SU-DHL-6 (cell line): ENCODE results near the gene INSIG2.

Source experiments
- H2AFZ ChIP-seq: fragments of 200-600 bp; sonication (generic); 2 replicates; pipeline ENCODE4 v1.6.1; 2014; ENCODE audit warnings: low read depth, mild to moderate bottlenecking, moderate library complexity, mixed read lengths, antibody characterized with exemption, low read length; ENCODE audit not compliant: severe bottlenecking
- H3F3A ChIP-seq: fragments of 200-600 bp; shearing (Covaris generic); 2 replicates; pipeline ENCODE4 v1.6.0; 2016; ENCODE audit warnings: antibody characterized with exemption, mild to moderate bottlenecking; ENCODE audit not compliant: insufficient read depth
- H3K27ac ChIP-seq: fragments of 200-600 bp; sonication (generic); 2 replicates; pipeline ENCODE4 v1.5.1; 2016; ENCODE audit warnings: low read depth, mild to moderate bottlenecking, low read length, moderate library complexity, mixed read lengths
- H3K27me3 ChIP-seq: fragments of 200-600 bp; sonication (generic), shearing (Covaris generic); 2 replicates; pipeline ENCODE4 v1.6.0; 2014; ENCODE audit warnings: mild to moderate bottlenecking, low read length
- H3K36me3 ChIP-seq: fragments of 200-600 bp; sonication (generic); 2 replicates; pipeline ENCODE4 v1.6.1; 2014; ENCODE audit warnings: mild to moderate bottlenecking, low read length, mixed read lengths
- H3K4me2 ChIP-seq: fragments of 300-600, 200-600 bp; shearing (Covaris generic), sonication (generic); 2 replicates; pipeline ENCODE4 v1.6.0; 2014; ENCODE audit warnings: low read length, low read depth, mild to moderate bottlenecking; ENCODE audit not compliant: poor library complexity, severe bottlenecking
- H3K4me3 ChIP-seq: fragments of 200-600 bp; sonication (generic); 2 replicates; pipeline ENCODE4 v1.5.1; 2014; ENCODE audit warnings: antibody characterized with exemption, low read length, mild to moderate bottlenecking, mixed read lengths; ENCODE audit not compliant: insufficient read depth, poor library complexity, severe bottlenecking
- H3K79me2 ChIP-seq: fragments of 200-600 bp; sonication (generic); 2 replicates; pipeline ENCODE4 v1.6.1; 2014; ENCODE audit warnings: mild to moderate bottlenecking, low read length, moderate library complexity; ENCODE audit not compliant: insufficient read depth
- H3K9ac ChIP-seq: fragments of 200-600 bp; sonication (generic); 2 replicates; pipeline ENCODE4 v1.7.0; 2014; ENCODE audit warnings: mild to moderate bottlenecking, low read length
- H3K9me2 ChIP-seq: fragments of 200-600 bp; sonication (generic); replicated peaks from 2 replicates; pipeline ENCODE4 v1.6.1; 2014; ENCODE audit warnings: low read length; ENCODE audit not compliant: insufficient read depth
- H3K9me3 ChIP-seq: fragments of 200-600 bp; sonication (generic); 2 replicates; pipeline ENCODE4 v1.6.1; 2014; ENCODE audit warnings: low read length, mixed read lengths; ENCODE audit not compliant: insufficient read depth
- H4K20me1 ChIP-seq: fragments of 200-600 bp; sonication (generic); 2 replicates; pipeline ENCODE4 v1.6.1; 2014; ENCODE audit warnings: low read depth, mild to moderate bottlenecking, antibody characterized with exemption, low read length, moderate library complexity, mixed read lengths
- CTCF ChIP-seq: fragments of 200-600 bp; sonication (generic); IDR thresholded peaks from one replicate; pipeline ENCODE4 v1.5.1; 2017; ENCODE audit warnings: antibody characterized with exemption, mild to moderate bottlenecking, low read length, moderate library complexity; ENCODE audit not compliant: insufficient read depth, poor library complexity, severe bottlenecking
- EZH2phosphoT487 ChIP-seq: fragments of 200-600 bp; sonication (generic), shearing (Covaris generic); conservative IDR thresholded peaks from 2 replicates; pipeline ENCODE4 v1.6.1; 2018; ENCODE audit warnings: mild to moderate bottlenecking, antibody characterized with exemption, low read length, moderate library complexity, mixed read lengths

The INSIG2 gene

GRCh38 chr2:118088051-118089024 lies at the start of gene INSIG2:
INSIG2 (plus strand) TSS chr2:118088471; CDS start chr2:118096557, 8,086 bp downstream.
- peaks cover 44% of the 10 kb centered on the region for H3K79me2 ChIP-seq
- TF ChIP-seq CTCF, result no peak
- TF ChIP-seq EZH2phosphoT487, result no peak
- peak within 1 kb of the TSS; percentile 53 for H3K27ac ChIP-seq

GRCh38 chr2:118040891-118041290 lies 47.4 kb upstream of the INSIG2 start:
- Histone ChIP-seq H3F3A (no peaks in the 10 kb centered on the region), H3K4me3 (no peak overlapping the region), H3K9me3 (no peaks in the 10 kb centered on the region), H3K9ac (no peak overlapping the region), H4K20me1 (no peaks in the 10 kb centered on the region), H3K27me3 (no peaks in the 10 kb centered on the region), H3K79me2 (no peaks in the 10 kb centered on the region), H3K36me3 (no peaks in the 10 kb centered on the region), H3K27ac (no peak overlapping the region), H3K9me2 (no peaks in the 10 kb centered on the region), H2AFZ (no peak overlapping the region), H3K4me2 (no peak overlapping the region)
- TF ChIP-seq CTCF (no peak), EZH2phosphoT487 (no peak)

More at GRCh38 chr2:118088051-118089024, at the start of gene INSIG2:
- Histone ChIP-seq H3K9ac (peak within 1 kb of the TSS; percentile 94), H3K9me2 (no peaks in the 10 kb centered on the region), H2AFZ (peak within 1 kb of the TSS; percentile 93), H3K4me2 (peak within 1 kb of the TSS; percentile 97), H4K20me1 (peaks cover 25% of the 10 kb centered on the region), H3K4me3 (peak within 1 kb of the TSS; percentile 99), H3K27me3 (no peaks in the 10 kb centered on the region), H3F3A (0 out of 2 replicates have a peak, but pooled peaks cover 8% of the 10 kb centered on the region), H3K9me3 (no peaks in the 10 kb centered on the region), H3K36me3 (no peaks in the 10 kb centered on the region)

- Histone ChIP-seq H3K36me3 (no peaks in the 10 kb centered on the region), H3K9ac (no peak overlapping the region)
These were observed 44.1 kb upstream of the INSIG2 start for GRCh38 chr2:118044103-118044716.

More at GRCh38 chr2:118044103-118044716, 44.1 kb upstream of the INSIG2 start:
- no peak overlapping the region for H3K4me2 ChIP-seq
- H3K27me3 ChIP-seq, result no peaks in the 10 kb centered on the region
- H3K27ac ChIP-seq, result no peak overlapping the region
- H4K20me1 ChIP-seq, result no peaks in the 10 kb centered on the region
- TF ChIP-seq EZH2phosphoT487 (no peak), CTCF (no peak)
- no peaks in the 10 kb centered on the region for H3K9me3 ChIP-seq
- H3F3A ChIP-seq, result no peaks in the 10 kb centered on the region
- no peaks in the 10 kb centered on the region for H3K9me2 ChIP-seq
- H2AFZ ChIP-seq, result no peak overlapping the region
- no peak overlapping the region for H3K4me3 ChIP-seq
- H3K79me2 ChIP-seq, result no peaks in the 10 kb centered on the region
